ENCODE data around the gene WDR55. TPM values are rescaled to one million over a fixed set of nuclear protein-coding genes. Genes with fewer than 3 reads are reported as not detected.
"Not testable (repeated sequence)": the region's sequence is repeated elsewhere in the genome, so short reads cannot be mapped to it uniquely, and the experiment has no call there.

The WDR55 gene
- total and polyA plus RNA-seq, 8 donors = 10.2 to 19.2 (median 12.1) TPM

- Histone ChIP-seq H3K4me1 (no peaks in the 10 kb centered on the region), H3K9me3 (no peaks in the 10 kb centered on the region), H3K27ac (no peak overlapping the region), H3K4me3 (no peak overlapping the region), H3K27me3 (no peaks in the 10 kb centered on the region), H3K36me3 (peaks cover 0 to 27% (median 5%) of the 10 kb centered on the region in 3 donors)
- DNase-seq = no peak
- 85 to 87% methylated on average over 4 of the region's 4 CpGs for WGBS, 2 donors
- intact Hi-C loops (cut with DNase I) = no loop called here
- TF ChIP-seq, protein P1, sequence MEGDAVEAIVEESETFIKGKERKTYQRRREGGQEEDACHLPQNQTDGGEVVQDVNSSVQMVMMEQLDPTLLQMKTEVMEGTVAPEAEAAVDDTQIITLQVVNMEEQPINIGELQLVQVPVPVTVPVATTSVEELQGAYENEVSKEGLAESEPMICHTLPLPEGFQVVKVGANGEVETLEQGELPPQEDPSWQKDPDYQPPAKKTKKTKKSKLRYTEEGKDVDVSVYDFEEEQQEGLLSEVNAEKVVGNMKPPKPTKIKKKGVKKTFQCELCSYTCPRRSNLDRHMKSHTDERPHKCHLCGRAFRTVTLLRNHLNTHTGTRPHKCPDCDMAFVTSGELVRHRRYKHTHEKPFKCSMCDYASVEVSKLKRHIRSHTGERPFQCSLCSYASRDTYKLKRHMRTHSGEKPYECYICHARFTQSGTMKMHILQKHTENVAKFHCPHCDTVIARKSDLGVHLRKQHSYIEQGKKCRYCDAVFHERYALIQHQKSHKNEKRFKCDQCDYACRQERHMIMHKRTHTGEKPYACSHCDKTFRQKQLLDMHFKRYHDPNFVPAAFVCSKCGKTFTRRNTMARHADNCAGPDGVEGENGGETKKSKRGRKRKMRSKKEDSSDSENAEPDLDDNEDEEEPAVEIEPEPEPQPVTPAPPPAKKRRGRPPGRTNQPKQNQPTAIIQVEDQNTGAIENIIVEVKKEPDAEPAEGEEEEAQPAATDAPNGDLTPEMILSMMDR (IDR thresholded peaks at IDR 0.05) = no peak
- no peak for FAIRE-seq
- no peak for ATAC-seq
Measured at GRCh38 chr5:140707812-140708211, 43.1 kb downstream of the WDR55 start.

- H3K27ac ChIP-seq; FAIRE-seq; ATAC-seq; H3K27me3 ChIP-seq; intact Hi-C loops (cut with DNase I); DNase-seq; H3K4me1 ChIP-seq; H3K4me3 ChIP-seq; H3K9me3 ChIP-seq: not testable (repeated sequence)
- WGBS, 2 donors = 90% methylated on average over 9 of the region's 9 CpGs
- peaks cover 0 to 27% (median 5%) of the 10 kb centered on the region in 3 donors for H3K36me3 ChIP-seq
Measured at GRCh38 chr5:140708787-140709186, 44.1 kb downstream of the WDR55 start.

GRCh38 chr5:140710899-140711552 is 46.3 kb downstream of the WDR55 start:
- 0 to 1% methylated on average over 27 of the region's 27 CpGs for WGBS, 2 donors
- Histone ChIP-seq H3K9me3 (no peaks in the 10 kb centered on the region), H3K27me3 (no peaks in the 10 kb centered on the region), H3K36me3 (peaks cover 0 to 5% (median 0%) of the 10 kb centered on the region in 3 donors), H3K27ac (peak overlapping the region; percentile 75 to 91 (median 86)), H3K4me1 (no peaks in the 10 kb centered on the region), H3K4me3 (peak overlapping the region; percentile 38 to 58 (median 50))
- DNase-seq (peak; percentile 81 to 98 (median 92)), ATAC-seq (peak; percentile 91 to 96 (median 94)), FAIRE-seq (peak; percentile 93)
- TF ChIP-seq, protein P1 (IDR thresholded peaks at IDR 0.05) = no peak
- intact Hi-C loops (cut with DNase I) = loop anchor here in 2 of 3 donors (10.0 kb wide), 2 partner anchors 336 to 346 kb away; partner anchors contain the start of gene SLC4A9 (in 1 of the 2)

GRCh38 chr5:140711794-140712193 is 47.1 kb downstream of the WDR55 start:
- FAIRE-seq = peak; percentile 41
- intact Hi-C loops (cut with DNase I) = loop anchor here in 2 of 3 donors (10.0 kb wide), 2 partner anchors 337 to 347 kb away; partner anchors contain the start of gene SLC4A9 (in 1 of the 2)
- H3K9me3 ChIP-seq = no peaks in the 10 kb centered on the region
- no peaks in the 10 kb centered on the region for H3K4me1 ChIP-seq
- no peak for DNase-seq
- no peaks in the 10 kb centered on the region for H3K27me3 ChIP-seq
- 90 to 95% methylated on average over 1 of the region's 1 CpG for WGBS, 2 donors
- TF ChIP-seq, protein P1 (IDR thresholded peaks at IDR 0.05) = no peak
- H3K36me3 ChIP-seq = no peaks in the 10 kb centered on the region
- H3K4me3 ChIP-seq = no peak overlapping the region
- peak overlapping the region in 2 of 4 donors; percentile 88 to 91 for H3K27ac ChIP-seq
- ATAC-seq = no peak

DNA sequence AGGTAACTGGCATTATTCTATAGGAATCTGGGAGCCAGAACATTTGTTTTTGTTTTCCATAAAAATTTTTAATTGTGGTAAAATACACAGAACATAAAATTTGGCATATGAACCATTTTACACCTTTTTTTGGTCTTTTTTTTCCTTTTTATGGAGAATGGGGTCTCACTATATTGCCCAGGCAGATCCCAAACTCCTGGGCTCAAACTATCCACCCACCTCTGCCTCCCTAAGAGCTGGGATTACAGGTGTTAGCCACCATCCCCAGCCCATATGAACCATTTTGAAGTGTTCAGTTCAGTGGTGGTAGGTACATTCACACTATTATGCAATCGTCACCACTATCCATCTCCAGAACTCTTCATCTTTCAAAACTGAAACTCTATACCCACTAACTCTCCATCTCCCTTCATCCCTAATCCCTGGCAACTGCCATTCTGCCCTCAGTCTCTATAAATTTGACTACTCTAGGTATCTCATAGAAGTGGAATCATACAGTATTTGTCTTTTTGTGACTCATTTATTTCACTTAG is 48.9 kb downstream of the WDR55 start:
- no peak overlapping the region for H3K27ac ChIP-seq
- no peak overlapping the region for H3K4me3 ChIP-seq
- ATAC-seq (no peak), FAIRE-seq (no peak), DNase-seq (no peak)
- no peaks in the 10 kb centered on the region for H3K27me3 ChIP-seq
- no peaks in the 10 kb centered on the region for H3K4me1 ChIP-seq
- H3K36me3 ChIP-seq = no peaks in the 10 kb centered on the region
- H3K9me3 ChIP-seq = no peaks in the 10 kb centered on the region
- WGBS, 2 donors = 51 to 76% methylated on average over 1 of the region's 1 CpG
- TF ChIP-seq, protein P1 (IDR thresholded peaks at IDR 0.05) = no peak
- intact Hi-C loops (cut with DNase I) = loop anchor here in 2 of 3 donors (10.0 kb wide), 2 partner anchors 339 to 349 kb away; partner anchors contain the start of gene SLC4A9 (in 1 of the 2)

DNA sequence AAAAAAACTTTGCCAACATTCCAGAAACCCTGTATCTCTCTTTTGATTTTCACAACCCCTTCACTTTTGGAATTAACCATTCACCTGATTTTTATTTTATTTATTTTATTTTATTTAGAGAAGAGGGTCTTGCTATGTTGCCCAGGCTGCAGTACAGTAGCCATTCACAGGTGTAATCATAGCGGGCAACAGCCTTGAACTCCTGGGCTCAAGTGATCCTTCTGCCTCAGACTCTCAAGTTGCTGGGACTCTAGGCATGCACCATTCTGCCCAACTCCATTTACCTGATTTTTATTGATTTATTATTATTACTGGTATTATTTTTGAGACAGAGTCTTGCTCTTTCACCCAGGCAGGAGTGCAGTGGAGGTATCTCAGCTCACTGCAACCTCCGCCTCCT is 51.5 kb downstream of the WDR55 start:
- not testable (repeated sequence) for DNase-seq, FAIRE-seq, H3K4me1 ChIP-seq, ATAC-seq, H3K9me3 ChIP-seq, H3K36me3 ChIP-seq, H3K27me3 ChIP-seq, H3K27ac ChIP-seq, H3K4me3 ChIP-seq
- 83 to 97% methylated on average over 2 of the region's 2 CpGs for WGBS, 2 donors
- intact Hi-C loops (cut with DNase I) = loop anchor here in 2 of 3 donors (10.0 kb wide), 2 partner anchors 341 to 351 kb away; partner anchors contain the start of gene SLC4A9 (in 1 of the 2)
